ENCODE results near the gene HACD2.

HACD2 gene

GRCh38 chr3:123576122-123576521 is 8.7 kb downstream of the HACD2 start:
- Histone ChIP-seq H3K4me3 (ENCODE audit: low read length) (no peak overlapping the region), H3K27me3 (ENCODE audit: insufficient read depth, low read length) (no peaks in the 10 kb centered on the region), H3K9me3 (ENCODE audit: low read length) (no peaks in the 10 kb centered on the region), H3K4me1 (ENCODE audit: insufficient read depth, low read length) (no peaks in the 10 kb centered on the region), H2AFZ (ENCODE audit: low read depth, low read length) (no peak overlapping the region), H3K36me3 (ENCODE audit: insufficient read depth, low read length) (peaks cover 50% of the 10 kb centered on the region)

GRCh38 chr3:123571973-123572365 is 12.9 kb downstream of the HACD2 start:
- peaks cover 21% of the 10 kb centered on the region for H3K36me3 ChIP-seq (ENCODE audit: insufficient read depth, low read length)
- H3K4me3 ChIP-seq (ENCODE audit: low read length): no peak overlapping the region
- no peak overlapping the region for H2AFZ ChIP-seq (ENCODE audit: low read depth, low read length)
- no peaks in the 10 kb centered on the region for H3K27me3 ChIP-seq (ENCODE audit: insufficient read depth, low read length)
- peaks cover 2% of the 10 kb centered on the region for H3K9me3 ChIP-seq (ENCODE audit: low read length)
- no peaks in the 10 kb centered on the region for H3K4me1 ChIP-seq (ENCODE audit: insufficient read depth, low read length)

- no peaks in the 10 kb centered on the region for H3K27me3 ChIP-seq (ENCODE audit: insufficient read depth, low read length)
- no peaks in the 10 kb centered on the region for H3K4me1 ChIP-seq (ENCODE audit: insufficient read depth, low read length)
- no peak overlapping the region for H3K4me3 ChIP-seq (ENCODE audit: low read length)
- peaks cover 2% of the 10 kb centered on the region for H3K9me3 ChIP-seq (ENCODE audit: low read length)
- H3K36me3 ChIP-seq (ENCODE audit: insufficient read depth, low read length): peaks cover 16% of the 10 kb centered on the region
- no peak overlapping the region for H2AFZ ChIP-seq (ENCODE audit: low read depth, low read length)
Observed at GRCh38 chr3:123571264-123571972, 13.4 kb downstream of the HACD2 start.

- Histone ChIP-seq H3K36me3 (ENCODE audit: insufficient read depth, low read length) (peaks cover 12% of the 10 kb centered on the region), H3K4me1 (ENCODE audit: insufficient read depth, low read length) (no peaks in the 10 kb centered on the region), H2AFZ (ENCODE audit: low read depth, low read length) (no peak overlapping the region), H3K27me3 (ENCODE audit: insufficient read depth, low read length) (no peaks in the 10 kb centered on the region), H3K4me3 (ENCODE audit: low read length) (no peak overlapping the region), H3K9me3 (ENCODE audit: low read length) (peaks cover 2% of the 10 kb centered on the region)
Observed at GRCh38 chr3:123568875-123569274, 16.0 kb downstream of the HACD2 start.

GRCh38 chr3:123568034-123568433 is 16.8 kb downstream of the HACD2 start:
- no peaks in the 10 kb centered on the region for H3K27me3 ChIP-seq (ENCODE audit: insufficient read depth, low read length)
- H3K36me3 ChIP-seq (ENCODE audit: insufficient read depth, low read length): peaks cover 9% of the 10 kb centered on the region
- H2AFZ ChIP-seq (ENCODE audit: low read depth, low read length): no peak overlapping the region
- peaks cover 2% of the 10 kb centered on the region for H3K9me3 ChIP-seq (ENCODE audit: low read length)
- H3K4me1 ChIP-seq (ENCODE audit: insufficient read depth, low read length): no peaks in the 10 kb centered on the region
- no peak overlapping the region for H3K4me3 ChIP-seq (ENCODE audit: low read length)

GRCh38 chr3:123564056-123564455 is 20.8 kb downstream of the HACD2 start:
- Histone ChIP-seq H3K36me3 (ENCODE audit: insufficient read depth, low read length) (peaks cover 5% of the 10 kb centered on the region), H3K9me3 (ENCODE audit: low read length) (peaks cover 2% of the 10 kb centered on the region), H2AFZ (ENCODE audit: low read depth, low read length) (no peak overlapping the region), H3K27me3 (ENCODE audit: insufficient read depth, low read length) (no peaks in the 10 kb centered on the region), H3K4me1 (ENCODE audit: insufficient read depth, low read length) (no peaks in the 10 kb centered on the region), H3K4me3 (ENCODE audit: low read length) (no peak overlapping the region)

- H3K9me3 ChIP-seq (ENCODE audit: low read length): no peaks in the 10 kb centered on the region
- no peak overlapping the region for H2AFZ ChIP-seq (ENCODE audit: low read depth, low read length)
- peaks cover 5% of the 10 kb centered on the region for H3K36me3 ChIP-seq (ENCODE audit: insufficient read depth, low read length)
- H3K27me3 ChIP-seq (ENCODE audit: insufficient read depth, low read length): no peaks in the 10 kb centered on the region
- no peak overlapping the region for H3K4me3 ChIP-seq (ENCODE audit: low read length)
- no peaks in the 10 kb centered on the region for H3K4me1 ChIP-seq (ENCODE audit: insufficient read depth, low read length)
Observed at GRCh38 chr3:123562547-123562946, 22.3 kb downstream of the HACD2 start.

- Histone ChIP-seq H3K4me3 (ENCODE audit: low read length) (no peak overlapping the region), H3K27me3 (ENCODE audit: insufficient read depth, low read length) (no peaks in the 10 kb centered on the region), H3K9me3 (ENCODE audit: low read length) (peaks cover 4% of the 10 kb centered on the region), H3K36me3 (ENCODE audit: insufficient read depth, low read length) (peaks cover 2% of the 10 kb centered on the region), H2AFZ (ENCODE audit: low read depth, low read length) (no peak overlapping the region), H3K4me1 (ENCODE audit: insufficient read depth, low read length) (no peaks in the 10 kb centered on the region)
Observed at GRCh38 chr3:123561188-123561587, 23.7 kb downstream of the HACD2 start.

- peaks cover under 1% of the 10 kb centered on the region for H3K36me3 ChIP-seq (ENCODE audit: insufficient read depth, low read length)
Observed at GRCh38 chr3:123559040-123559861, 25.6 kb downstream of the HACD2 start.

GRCh38 chr3:123553536-123553935 is 31.3 kb downstream of the HACD2 start:
- Histone ChIP-seq H3K4me1 (ENCODE audit: insufficient read depth, low read length) (no peaks in the 10 kb centered on the region), H3K36me3 (ENCODE audit: insufficient read depth, low read length) (peaks cover 12% of the 10 kb centered on the region), H3K9me3 (ENCODE audit: low read length) (peaks cover 6% of the 10 kb centered on the region), H3K4me3 (ENCODE audit: low read length) (no peak overlapping the region), H2AFZ (ENCODE audit: low read depth, low read length) (no peak overlapping the region), H3K27me3 (ENCODE audit: insufficient read depth, low read length) (no peaks in the 10 kb centered on the region)

More at GRCh38 chr3:123559040-123559861, 25.6 kb downstream of the HACD2 start:
- Histone ChIP-seq H3K4me3 (ENCODE audit: low read length) (no peak overlapping the region), H3K27me3 (ENCODE audit: insufficient read depth, low read length) (no peaks in the 10 kb centered on the region), H3K4me1 (ENCODE audit: insufficient read depth, low read length) (no peaks in the 10 kb centered on the region), H2AFZ (ENCODE audit: low read depth, low read length) (no peak overlapping the region), H3K9me3 (ENCODE audit: low read length) (peaks cover 5% of the 10 kb centered on the region)

GRCh38 chr3:123552768-123553167 is 32.1 kb downstream of the HACD2 start:
- H3K36me3 ChIP-seq (ENCODE audit: insufficient read depth, low read length): peaks cover 12% of the 10 kb centered on the region
- H3K27me3 ChIP-seq (ENCODE audit: insufficient read depth, low read length): no peaks in the 10 kb centered on the region

GRCh38 chr3:123552095-123552714 is 32.6 kb downstream of the HACD2 start:
- H3K9me3 ChIP-seq (ENCODE audit: low read length): peaks cover 5% of the 10 kb centered on the region
- no peak overlapping the region for H3K4me3 ChIP-seq (ENCODE audit: low read length)
- H2AFZ ChIP-seq (ENCODE audit: low read depth, low read length): no peak overlapping the region
- peaks cover 12% of the 10 kb centered on the region for H3K36me3 ChIP-seq (ENCODE audit: insufficient read depth, low read length)
- H3K4me1 ChIP-seq (ENCODE audit: insufficient read depth, low read length): no peaks in the 10 kb centered on the region
- H3K27me3 ChIP-seq (ENCODE audit: insufficient read depth, low read length): no peaks in the 10 kb centered on the region

More at GRCh38 chr3:123552768-123553167, 32.1 kb downstream of the HACD2 start:
- no peaks in the 10 kb centered on the region for H3K4me1 ChIP-seq (ENCODE audit: insufficient read depth, low read length)
- H2AFZ ChIP-seq (ENCODE audit: low read depth, low read length): no peak overlapping the region
- H3K9me3 ChIP-seq (ENCODE audit: low read length): peaks cover 6% of the 10 kb centered on the region
- no peak overlapping the region for H3K4me3 ChIP-seq (ENCODE audit: low read length)

- no peaks in the 10 kb centered on the region for H3K4me1 ChIP-seq (ENCODE audit: insufficient read depth, low read length)
- H3K36me3 ChIP-seq (ENCODE audit: insufficient read depth, low read length): peaks cover 12% of the 10 kb centered on the region
- H3K9me3 ChIP-seq (ENCODE audit: low read length): no peaks in the 10 kb centered on the region
- H2AFZ ChIP-seq (ENCODE audit: low read depth, low read length): no peak overlapping the region
- no peaks in the 10 kb centered on the region for H3K27me3 ChIP-seq (ENCODE audit: insufficient read depth, low read length)
- H3K4me3 ChIP-seq (ENCODE audit: low read length): no peak overlapping the region
Observed at GRCh38 chr3:123547881-123548519, 36.9 kb downstream of the HACD2 start.
